Neural cell (in vitro differentiated cells): Measurements from ENCODE around the gene FOXO3. TPM values are rescaled to one million over a fixed set of nuclear protein-coding genes. Genes with fewer than 3 reads are reported as not detected.

ENCODE experiments used
- H2AFZ ChIP-seq: fragments of 200-600, 300-800 bp; sonication (generic), shearing (Covaris generic); 2 replicates; pipeline ENCODE4 v1.6.0; 2014; ENCODE audit warnings: low read depth, mild to moderate bottlenecking, antibody characterized with exemption, low read length, moderate library complexity
- H3F3A ChIP-seq: fragments of 200-600 bp; shearing (Covaris generic); 2 replicates; pipeline ENCODE4 v1.6.1; 2016; ENCODE audit warnings: mild to moderate bottlenecking, moderate library complexity, mixed read lengths, antibody characterized with exemption, low read length; ENCODE audit not compliant: insufficient read depth, poor library complexity, severe bottlenecking
- H3K27ac ChIP-seq: fragments of 200-600, 300-800 bp; sonication (generic), shearing (Covaris generic); 2 replicates; pipeline ENCODE4 v1.5.1; 2014; ENCODE audit warnings: mild to moderate bottlenecking, low read length, moderate library complexity
- H3K27me3 ChIP-seq: fragments of 300-800, 200-600 bp; sonication (generic), shearing (Covaris generic); 2 replicates; pipeline ENCODE4 v1.6.0; 2014; ENCODE audit warnings: mild to moderate bottlenecking, low read depth, low read length, moderate library complexity; ENCODE audit not compliant: insufficient read depth
- H3K36me3 ChIP-seq: fragments of 300-800, 200-600 bp; sonication (generic), shearing (Covaris generic); 2 replicates; pipeline ENCODE4 v1.5.1; 2014; ENCODE audit warnings: mild to moderate bottlenecking, antibody characterized with exemption, low read length, moderate library complexity; ENCODE audit not compliant: insufficient read depth
- H3K4me2 ChIP-seq: fragments of 300-800, 200-600 bp; sonication (generic), shearing (Covaris generic); 2 replicates; pipeline ENCODE4 v1.6.0; 2014; ENCODE audit warnings: mild to moderate bottlenecking, low read length
- H3K4me3 ChIP-seq: fragments of 300-800, 200-600 bp; sonication (generic), shearing (Covaris generic); 2 replicates; pipeline ENCODE4 v1.5.1; 2014; ENCODE audit warnings: mild to moderate bottlenecking, low read length, moderate library complexity
- H3K79me2 ChIP-seq: fragments of 200-600 bp; shearing (Covaris generic); replicated peaks from 2 replicates; pipeline ENCODE4 v1.6.0; 2014; ENCODE audit warnings: mild to moderate bottlenecking, low read length, moderate library complexity; ENCODE audit not compliant: insufficient read depth
- H3K9ac ChIP-seq: fragments of 300-800, 200-600 bp; sonication (generic), shearing (Covaris generic); 2 replicates; pipeline ENCODE4 v1.6.1; 2016; ENCODE audit warnings: mild to moderate bottlenecking, low read length, mixed read lengths
- H3K9me2 ChIP-seq: fragments of 200-600 bp; shearing (Covaris generic); 2 replicates; pipeline ENCODE4 v1.6.1; 2016; ENCODE audit warnings: mild to moderate bottlenecking, low read length, mixed read lengths; ENCODE audit not compliant: insufficient read depth
- H3K9me3 ChIP-seq: fragments of 200-600, 300-800 bp; sonication (generic), shearing (Covaris generic); 2 replicates; pipeline ENCODE4 v1.6.1; 2016; ENCODE audit warnings: mild to moderate bottlenecking, mixed run types, low read length, moderate library complexity, mixed read lengths
- H4K20me1 ChIP-seq: fragments of 200-600 bp; shearing (Covaris generic); 2 replicates; pipeline ENCODE4 v1.6.1; 2016; ENCODE audit warnings: mild to moderate bottlenecking, mixed run types; ENCODE audit not compliant: insufficient read depth
- CTCF ChIP-seq: fragments of 450-650 bp; IDR thresholded peaks from 2 replicates; pipeline ENCODE4 v1.5.1; 2014; ENCODE audit warnings: antibody characterized with exemption, mild to moderate bottlenecking, moderate library complexity; ENCODE audit not compliant: poor library complexity, severe bottlenecking
- EP300 ChIP-seq: fragments of 450-650 bp; conservative IDR thresholded peaks from 2 replicates; pipeline ENCODE4 v1.6.1; 2014; ENCODE audit warnings: antibody characterized with exemption, mild to moderate bottlenecking, moderate library complexity; ENCODE audit not compliant: poor library complexity, severe bottlenecking
- EZH2 ChIP-seq: fragments of 200-600, 300-800 bp; shearing (Covaris generic), sonication (generic); IDR thresholded peaks from 2 replicates; pipeline ENCODE4 v1.6.1; 2014; ENCODE audit warnings: antibody characterized with exemption, low read length, borderline replicate concordance, mild to moderate bottlenecking; ENCODE audit not compliant: insufficient read depth, poor library complexity, severe bottlenecking
- MXI1 ChIP-seq: fragments of 450-650 bp; conservative IDR thresholded peaks from 2 replicates; pipeline ENCODE4 v1.6.1; 2014; ENCODE audit warnings: antibody characterized with exemption, mild to moderate bottlenecking; ENCODE audit not compliant: poor library complexity, severe bottlenecking
- POLR2AphosphoS5 ChIP-seq: IDR thresholded peaks from 2 replicates; pipeline ENCODE4 v1.6.1; 2012
- RAD21 ChIP-seq: fragments of 450-650 bp; conservative IDR thresholded peaks from 2 replicates; pipeline ENCODE4 v1.6.1; 2014; ENCODE audit warnings: antibody characterized with exemption, mild to moderate bottlenecking, moderate library complexity
- REST ChIP-seq: IDR thresholded peaks from 2 replicates; pipeline ENCODE4 v1.6.1; 2012; ENCODE audit warnings: borderline replicate concordance
- SMC3 ChIP-seq: fragments of 450-650 bp; conservative IDR thresholded peaks from 2 replicates; pipeline ENCODE4 v1.6.1; 2014; ENCODE audit warnings: antibody characterized with exemption, mild to moderate bottlenecking, moderate library complexity; ENCODE audit not compliant: poor library complexity
- TAF1 ChIP-seq: IDR thresholded peaks from 2 replicates; pipeline ENCODE4 v1.6.1; 2012; ENCODE audit warnings: low read depth
- polyA plus RNA-seq: library from polyadenylated mRNA; depleted of rRNA; stranded (reverse); fragments of >200 nt; gene quantifications from 2 replicates; pipeline ENCODE4 v1.2.3, GENCODE V29; 2014

The FOXO3 gene
- polyA plus RNA-seq, 1 donor from 2014 or later = 21.3 TPM

GRCh38 chr6:108665495-108666196, 104.9 kb downstream of the FOXO3 start:
- Histone ChIP-seq H2AFZ (no peak overlapping the region), H3K27ac (no peak overlapping the region), H4K20me1 (no peaks in the 10 kb centered on the region), H3K9me2 (no peaks in the 10 kb centered on the region), H3K9ac (no peak overlapping the region), H3K4me2 (no peak overlapping the region), H3K79me2 (peaks cover 11% of the 10 kb centered on the region), H3K27me3 (no peaks in the 10 kb centered on the region), H3F3A (no peaks in the 10 kb centered on the region), H3K36me3 (no peaks in the 10 kb centered on the region), H3K4me3 (no peak overlapping the region), H3K9me3 (no peaks in the 10 kb centered on the region)
- TF ChIP-seq RAD21 (no peak), EZH2 (no peak), MXI1 (no peak), SMC3 (no peak), CTCF (no peak), TAF1 (no peak), REST (no peak), POLR2AphosphoS5 (no peak), EP300 (no peak)

- no peak overlapping the region for H3K4me3 ChIP-seq
- peaks cover 12% of the 10 kb centered on the region for H3K79me2 ChIP-seq
- no peaks in the 10 kb centered on the region for H3K27me3 ChIP-seq
- no peak overlapping the region for H3K9ac ChIP-seq
- no peak overlapping the region for H3K27ac ChIP-seq
- H3K4me2 ChIP-seq = no peak overlapping the region
- no peaks in the 10 kb centered on the region for H4K20me1 ChIP-seq
- H2AFZ ChIP-seq = no peak overlapping the region
- H3K9me3 ChIP-seq = no peaks in the 10 kb centered on the region
- no peaks in the 10 kb centered on the region for H3K36me3 ChIP-seq
- no peaks in the 10 kb centered on the region for H3F3A ChIP-seq
- H3K9me2 ChIP-seq = no peaks in the 10 kb centered on the region
- no peak for TF ChIP-seq CTCF
- no peak for TF ChIP-seq EP300
- no peak for TF ChIP-seq RAD21
- TF ChIP-seq SMC3 = no peak
- no peak for TF ChIP-seq POLR2AphosphoS5
- TF ChIP-seq MXI1 = no peak
- TF ChIP-seq EZH2 = no peak
- no peak for TF ChIP-seq REST
- TF ChIP-seq TAF1 = no peak
Observed at GRCh38 chr6:108666656-108667260, 106.0 kb downstream of the FOXO3 start.
